T-helper 9 cell (primary cell): Measurements from ENCODE around the gene EMC10.
A peak's percentile ranks its signal among the peaks of the same experiment; 100 is the strongest.
"Not testable (repeated sequence)": the region's sequence is repeated elsewhere in the genome, so short reads cannot be mapped to it uniquely, and the experiment has no call there.

Source experiments
- DNase-seq: peaks from one replicate; pipeline ENCODE4 v3.0.0-alpha.2; 2020

Gene EMC10

DNA sequence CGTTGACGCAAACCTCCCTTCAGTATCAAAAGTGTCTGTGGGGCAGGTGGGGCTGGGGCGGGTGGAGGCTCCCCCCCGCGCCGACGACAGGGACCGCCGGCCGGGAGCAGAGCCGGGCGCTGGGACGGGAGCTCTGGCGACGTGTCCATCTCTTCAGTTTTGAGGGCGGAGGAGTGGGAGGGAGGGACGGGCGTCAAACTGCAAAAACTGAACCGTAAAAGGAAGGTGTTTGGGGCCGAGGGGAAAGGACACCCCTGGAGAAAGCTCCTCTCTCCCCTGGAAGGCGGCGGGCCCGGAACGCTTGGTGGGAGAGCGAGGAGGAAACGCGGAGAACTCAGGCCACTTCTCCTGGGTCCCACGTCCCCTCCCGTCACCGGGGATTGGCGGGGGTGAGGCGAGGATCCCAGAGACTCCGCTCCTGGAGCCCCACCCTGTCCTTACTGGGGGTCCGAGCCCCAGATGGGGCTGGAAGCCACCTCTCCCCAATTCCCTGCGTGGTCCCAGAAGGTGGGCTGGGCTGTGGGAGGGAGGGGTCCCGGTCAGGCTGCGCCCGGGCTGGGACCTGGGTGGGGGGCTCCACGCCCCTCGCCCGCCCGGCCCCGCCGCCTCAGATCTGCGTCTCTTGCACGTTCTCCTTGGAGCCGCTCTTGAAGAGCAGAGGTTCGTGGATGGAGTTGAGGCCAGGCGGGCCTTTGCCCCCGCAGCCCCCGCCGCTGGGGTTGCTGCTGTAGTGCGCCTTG is 40.8 kb downstream of the EMC10 start:
- DNase-seq, result no peak

DNA sequence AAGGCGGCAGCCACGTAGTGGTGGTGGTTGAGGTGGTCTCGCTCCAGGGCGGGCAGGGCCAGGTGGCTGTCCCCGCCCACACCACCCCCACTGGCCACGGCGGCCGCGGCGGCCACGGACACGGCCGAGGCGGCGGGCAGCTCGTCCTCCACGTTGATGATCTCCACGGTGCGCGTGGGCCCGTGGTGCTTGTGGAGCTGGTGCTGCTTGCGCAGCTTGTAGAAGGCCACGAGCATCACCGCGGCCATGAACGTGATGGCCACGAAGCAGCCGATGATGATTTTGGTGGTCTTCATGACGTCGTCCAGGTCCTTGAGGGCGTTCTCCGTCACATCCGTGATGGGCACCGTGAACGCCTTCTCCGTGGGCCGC is 41.4 kb downstream of the EMC10 start:
- no peak for DNase-seq

DNA sequence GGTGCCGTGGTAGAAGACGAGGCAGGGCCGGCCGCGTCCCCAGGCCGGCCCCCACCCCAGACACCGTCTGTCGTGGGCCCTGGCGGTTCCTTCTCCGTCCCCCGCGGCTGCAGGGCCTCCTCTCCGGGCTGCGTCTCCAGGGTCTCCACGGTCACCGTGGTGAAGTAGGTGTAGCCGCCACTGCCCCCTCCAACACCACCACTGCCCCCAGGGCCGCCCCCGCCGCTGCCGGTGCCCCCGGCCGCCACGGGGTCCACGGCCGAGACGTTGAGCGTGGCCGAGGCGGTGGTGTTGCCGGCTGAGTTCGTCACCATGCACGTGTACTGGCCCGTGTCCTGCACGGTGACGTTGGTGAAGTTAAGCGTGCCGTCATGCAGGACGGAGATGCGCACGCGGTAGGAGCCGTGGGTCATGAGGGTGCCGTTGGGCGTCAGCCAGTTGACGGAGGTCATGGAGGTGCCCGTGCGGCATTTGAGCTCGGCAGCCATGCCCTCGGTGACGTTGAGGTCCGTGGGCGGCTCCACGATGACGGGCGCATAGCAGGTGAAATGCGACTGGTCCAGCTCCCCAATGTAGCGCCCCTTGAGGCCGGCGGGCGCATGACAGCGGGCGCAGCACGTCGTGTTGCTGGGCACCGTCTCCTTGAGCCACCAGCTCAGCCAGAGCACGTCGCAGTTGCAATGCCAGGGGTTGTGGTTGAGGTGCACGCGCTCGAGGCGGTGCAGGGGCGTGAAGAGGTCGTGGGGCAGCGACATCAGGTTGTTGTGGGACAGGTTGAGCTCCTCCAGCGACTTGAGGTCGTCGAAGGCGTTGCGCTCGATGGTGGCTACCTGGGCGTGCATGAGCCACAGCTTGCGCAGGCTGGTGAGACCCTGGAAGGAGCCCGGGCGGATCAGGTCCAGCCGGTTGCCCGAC is 42.0 kb downstream of the EMC10 start:
- no peak for DNase-seq

DNA sequence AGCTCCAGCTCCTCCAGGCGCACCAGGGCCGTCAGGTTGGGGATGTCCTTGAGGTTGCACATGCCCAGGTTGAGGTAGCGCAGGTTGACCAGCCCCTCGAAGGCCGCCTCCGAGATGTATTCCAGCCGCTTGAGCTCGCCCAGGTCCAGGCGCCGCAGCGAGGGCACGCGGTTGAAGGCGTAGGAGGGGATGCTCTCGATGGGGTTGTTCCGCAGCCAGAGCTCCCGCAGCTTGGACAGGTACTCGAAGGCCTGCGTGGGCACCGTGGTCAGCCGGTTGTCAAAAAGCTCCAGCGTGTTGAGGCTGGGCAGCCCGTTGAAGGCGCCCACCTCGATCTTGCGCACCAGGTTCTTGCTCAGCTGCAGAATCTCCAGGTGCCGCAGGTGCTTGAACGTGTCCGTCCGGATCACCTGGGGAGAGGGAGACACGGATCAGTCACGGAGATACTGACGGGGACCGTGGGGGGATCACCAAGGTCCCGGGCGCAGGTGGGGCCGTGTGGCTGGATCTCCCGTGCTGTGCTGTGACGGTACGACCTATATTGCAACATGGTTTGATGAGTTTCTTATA is 42.8 kb downstream of the EMC10 start:
- DNase-seq, result no peak

DNA sequence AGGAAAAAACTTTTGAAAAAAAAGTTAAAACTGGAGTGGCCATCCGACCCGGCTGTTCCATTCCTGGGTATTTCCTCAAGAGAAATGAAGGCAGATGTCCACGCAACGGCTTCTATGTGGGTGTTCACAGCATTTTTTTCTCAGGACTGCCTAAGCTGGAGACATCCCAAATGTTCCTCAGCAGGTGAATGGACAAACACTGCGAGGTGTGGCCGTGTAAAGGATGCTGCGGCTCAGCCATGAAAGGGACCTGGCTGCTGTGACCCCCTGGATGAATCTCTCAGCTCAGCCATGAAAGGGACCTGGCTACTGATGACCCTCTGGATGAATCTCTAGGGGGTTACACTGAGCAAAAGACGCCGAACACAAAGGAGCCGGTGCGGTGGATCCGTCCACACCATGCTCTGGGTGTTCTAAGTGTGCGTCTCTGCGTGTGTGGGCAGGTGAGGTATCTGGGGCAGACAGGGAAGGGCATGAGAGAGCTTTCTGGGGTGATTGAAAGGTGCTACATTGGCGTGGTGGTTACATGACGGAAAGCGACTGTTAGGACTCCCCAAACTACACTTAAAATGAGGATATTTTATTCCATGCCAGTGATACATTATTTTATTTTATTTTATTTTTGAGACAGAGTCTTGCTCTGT is 44.6 kb downstream of the EMC10 start:
- DNase-seq, result no peak

DNA sequence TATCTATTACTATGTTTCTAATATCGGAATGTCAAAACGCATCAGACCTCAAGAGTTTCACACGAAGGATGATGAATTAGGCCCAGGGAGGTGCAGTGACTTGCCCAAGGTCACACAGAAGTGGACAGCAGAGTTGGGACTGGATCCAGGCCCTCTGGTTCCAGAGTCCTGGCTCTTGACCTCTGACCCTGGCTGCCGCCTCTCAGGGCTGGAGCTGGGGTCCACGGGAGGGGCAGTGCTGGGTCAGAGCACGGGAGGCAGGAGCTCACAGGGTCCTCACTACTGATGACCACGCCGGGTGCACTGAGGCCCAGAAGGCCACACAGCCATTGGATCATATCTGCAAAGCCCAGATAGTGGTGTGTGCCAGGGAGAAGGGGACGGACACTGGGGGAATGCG is 46.6 kb downstream of the EMC10 start:
- DNase-seq, result no peak

DNA sequence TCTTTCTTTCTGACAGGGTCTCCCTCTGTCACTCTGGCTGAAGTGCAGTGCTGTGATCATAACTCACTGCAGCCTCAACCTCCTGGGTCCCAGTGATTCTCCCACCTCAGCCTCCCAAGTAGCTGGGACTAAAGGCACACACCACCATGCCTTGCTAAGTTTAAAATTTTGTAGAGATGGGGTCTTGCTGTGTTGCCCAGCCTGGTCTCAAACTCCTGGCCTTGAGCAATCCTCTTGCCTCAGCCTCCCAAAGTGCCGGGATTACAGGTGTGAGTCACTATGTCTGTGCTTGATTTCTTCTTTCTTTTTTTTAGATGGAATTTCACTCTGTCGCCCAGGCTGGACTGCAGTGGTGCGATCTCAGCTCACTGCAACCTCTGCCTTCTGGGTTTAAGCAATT is 51.7 kb downstream of the EMC10 start:
- DNase-seq, result not testable (repeated sequence)

DNA sequence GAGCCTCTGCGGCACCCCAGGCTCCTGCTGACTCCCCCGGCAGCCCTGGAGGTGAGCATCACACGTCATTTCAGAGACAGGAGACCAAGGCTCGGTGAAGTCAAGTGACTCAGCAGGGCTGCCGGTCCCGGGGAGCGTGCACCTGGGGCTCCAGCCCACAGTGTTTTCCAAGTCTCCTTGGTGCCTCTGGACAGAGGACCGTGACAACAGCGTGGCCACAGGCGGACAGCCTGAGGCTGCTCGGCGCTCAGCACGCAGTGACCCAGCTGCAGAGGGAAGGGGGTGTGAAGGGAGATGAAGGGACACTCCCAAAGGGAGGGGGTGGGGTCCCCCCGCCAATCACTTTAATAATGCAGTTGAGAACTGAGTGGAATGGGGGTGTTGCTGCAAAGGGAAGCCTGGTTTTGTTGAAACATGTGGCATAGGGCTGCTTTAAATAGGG is 54.9 kb downstream of the EMC10 start:
- no peak for DNase-seq

DNA sequence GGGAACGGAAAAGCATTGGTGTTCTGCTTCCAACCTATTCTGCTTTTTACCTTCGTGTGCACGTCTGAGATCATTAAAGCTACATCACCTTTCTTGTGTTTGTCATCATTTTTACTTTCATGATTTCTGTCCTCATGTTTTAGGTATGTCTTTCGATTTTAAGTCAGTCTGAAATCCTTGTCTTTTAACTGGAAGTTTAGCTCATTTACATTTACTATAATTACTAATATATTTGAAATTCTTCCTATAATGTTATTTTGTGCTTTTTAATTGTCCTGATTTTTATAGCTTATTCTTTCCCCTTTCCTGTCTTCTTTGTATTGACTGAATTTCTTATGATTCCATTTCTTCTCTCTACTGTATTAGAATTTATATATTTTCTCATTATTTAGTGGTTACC is 56.6 kb downstream of the EMC10 start:
- no peak for DNase-seq

DNA sequence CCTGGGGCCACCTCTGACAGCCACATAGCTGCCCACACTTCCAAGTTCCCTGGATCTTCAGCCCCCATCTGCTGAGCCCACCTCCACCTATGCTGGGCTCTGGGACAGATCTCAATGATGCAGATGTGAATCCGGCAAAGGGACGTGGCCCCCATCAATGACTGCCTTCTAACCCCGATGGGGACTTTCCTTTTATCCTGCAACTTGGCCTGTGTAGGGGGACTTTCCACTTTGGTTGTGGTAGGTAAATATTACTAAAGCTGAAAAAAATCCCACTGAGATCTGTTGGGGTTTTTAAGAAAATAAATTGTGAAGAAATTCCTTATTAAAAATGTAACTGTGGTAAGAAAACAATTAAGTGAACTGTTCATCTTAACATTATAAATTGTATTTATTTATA is 58.2 kb downstream of the EMC10 start:
- no peak for DNase-seq

DNA sequence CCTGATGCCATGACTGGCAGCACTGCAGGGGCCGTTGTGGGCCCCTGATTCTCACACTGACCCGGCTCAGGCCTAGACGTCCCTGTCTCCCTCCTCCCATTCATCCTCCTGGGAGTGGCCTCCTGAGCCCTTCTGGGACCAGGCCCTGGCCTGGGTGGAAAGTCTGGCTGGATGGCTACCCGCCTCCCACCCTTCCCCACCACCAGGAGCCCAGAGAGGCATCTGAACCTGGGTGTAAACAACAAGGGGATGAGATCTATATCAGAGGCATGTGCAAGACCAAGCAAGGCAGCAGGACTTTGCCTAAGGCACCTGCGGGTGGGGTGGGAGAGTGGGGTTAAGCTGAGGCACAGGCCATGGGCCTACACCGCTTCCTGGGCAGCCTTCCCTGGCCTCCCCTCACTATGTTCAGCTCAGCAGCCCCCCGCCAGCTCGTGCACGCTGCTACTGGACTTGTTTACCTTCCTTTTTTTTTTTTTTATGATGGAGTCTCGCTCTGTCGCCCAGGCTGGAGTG is 59.4 kb downstream of the EMC10 start:
- DNase-seq, result no peak

DNA sequence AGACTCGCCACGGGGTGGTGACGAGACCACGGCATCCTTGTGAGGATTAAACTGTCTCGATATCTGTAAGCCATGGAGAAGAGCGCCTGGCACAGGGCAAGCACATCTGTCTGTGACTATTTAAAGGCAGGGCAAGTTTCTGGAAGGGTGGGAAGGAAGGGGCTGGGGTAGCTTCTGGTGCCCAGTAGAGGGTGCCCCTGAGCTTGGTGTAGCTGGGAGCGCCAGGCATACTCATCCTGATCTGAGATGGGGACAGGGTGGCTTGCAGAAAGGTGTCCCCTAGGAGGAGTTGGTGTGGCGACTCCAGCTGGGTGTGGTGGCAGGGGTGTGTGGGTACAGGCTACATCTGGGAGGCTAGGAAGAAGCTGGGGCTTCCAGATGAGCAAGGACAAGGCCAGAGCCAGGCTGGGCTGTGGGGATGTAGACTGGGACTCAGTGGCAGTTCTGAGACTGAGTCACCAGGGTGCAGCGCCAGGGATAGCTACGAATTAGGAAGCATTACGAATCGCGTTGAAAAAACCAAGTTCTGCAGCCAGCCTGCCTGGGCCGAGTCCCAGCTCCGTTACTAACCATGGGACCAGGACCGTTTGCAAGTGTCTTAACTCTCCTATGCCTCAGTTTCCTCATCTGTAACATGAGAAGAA is 60.5 kb downstream of the EMC10 start:
- no peak for DNase-seq

DNA sequence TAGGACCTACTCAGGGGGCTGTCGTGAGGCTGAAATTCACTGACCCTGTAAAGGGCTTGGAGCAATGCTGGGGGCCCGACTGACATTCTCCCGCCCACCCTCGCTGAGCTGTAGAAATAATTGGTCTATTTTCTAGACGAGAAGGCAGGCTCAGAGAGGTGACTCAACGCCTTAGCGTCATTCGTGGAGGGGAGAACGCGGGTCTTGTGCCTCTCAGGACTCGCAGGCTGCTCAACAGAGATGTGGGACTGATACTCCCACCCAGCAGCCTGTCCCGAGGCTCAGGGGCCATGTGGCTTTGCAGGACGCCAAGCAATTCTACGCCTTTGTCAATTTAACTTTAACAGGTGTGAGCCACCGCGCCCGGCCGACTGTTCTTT is 61.0 kb downstream of the EMC10 start:
- no peak for DNase-seq

DNA sequence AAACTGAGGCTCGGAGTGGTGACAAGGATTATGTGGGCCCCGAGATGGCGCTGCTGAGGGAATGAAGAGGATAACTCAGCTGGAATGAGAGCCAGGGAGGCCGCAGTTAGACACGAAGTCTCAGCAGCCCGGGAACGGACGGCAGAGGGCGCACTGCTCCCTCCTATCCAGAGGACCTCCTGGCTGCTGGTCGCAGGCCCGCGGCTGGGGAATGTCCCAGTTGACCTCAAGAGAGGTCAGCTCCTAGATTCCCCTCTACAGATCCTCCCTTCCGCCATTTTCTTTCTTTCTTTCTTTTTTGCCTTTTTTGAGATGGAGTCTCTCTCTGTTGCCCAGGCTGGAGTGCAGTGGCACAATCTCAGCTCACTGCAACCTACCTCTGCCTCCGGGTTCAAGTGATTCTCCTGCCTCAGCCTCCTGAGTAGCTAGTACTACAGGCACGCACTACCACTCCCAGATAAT is 61.5 kb downstream of the EMC10 start:
- peak; percentile 55 for DNase-seq
